ENCODE results near the gene BNIPL. TPM values are rescaled to one million over a fixed set of nuclear protein-coding genes. Genes with fewer than 3 reads are reported as not detected.

The BNIPL gene
- total and polyA plus RNA-seq, 8 donors: 0.25 to 35.1 (median 1.3) TPM; not detected in 5

- Histone ChIP-seq H3K4me1 (peaks cover 13 to 48% (median 29%) of the 10 kb centered on the region in 4 donors), H3K4me3 (no peak overlapping the region), H3K36me3 (peaks cover 33 to 72% (median 61%) of the 10 kb centered on the region in 4 donors), H3K27ac (no peak overlapping the region), H3K9me3 (no peaks in the 10 kb centered on the region), H3K27me3 (no peaks in the 10 kb centered on the region)
- TF ChIP-seq CTCF (IDR thresholded peaks at IDR 0.05): no peak
- no peak for TF ChIP-seq POLR2AphosphoS5 (IDR thresholded peaks at IDR 0.05)
- no peak for TF ChIP-seq EP300 (IDR thresholded peaks at IDR 0.05)
- TF ChIP-seq POLR2A (IDR thresholded peaks at IDR 0.05): no peak
- 70 to 80% (median 78%) methylated on average over 14 to 17 of the region's 17 CpGs for WGBS, 5 donors
- intact Hi-C loops (cut with DNase I; ENCODE audit: low total_unique reads): no loop called here
- DNase-seq: no peak
These were observed 37.2 kb upstream of the BNIPL start for GRCh38 chr1:150999051-150999674.

GRCh38 chr1:150999926-151000325 is 36.5 kb upstream of the BNIPL start:
- no peaks in the 10 kb centered on the region for H3K27me3 ChIP-seq
- no peak for DNase-seq
- H3K4me1 ChIP-seq: peaks cover 16 to 56% (median 36%) of the 10 kb centered on the region in 4 donors
- H3K27ac ChIP-seq: no peak overlapping the region
- WGBS, 5 donors: 87 to 98% (median 94%) methylated on average over 2 of the region's 2 CpGs
- intact Hi-C loops (cut with DNase I; ENCODE audit: low total_unique reads): no loop called here
- peaks cover 33 to 70% (median 61%) of the 10 kb centered on the region in 4 donors for H3K36me3 ChIP-seq
- TF ChIP-seq EP300 (IDR thresholded peaks at IDR 0.05): no peak
- no peak for TF ChIP-seq CTCF (IDR thresholded peaks at IDR 0.05)
- no peak for TF ChIP-seq POLR2A (IDR thresholded peaks at IDR 0.05)
- no peak for TF ChIP-seq POLR2AphosphoS5 (IDR thresholded peaks at IDR 0.05)
- no peaks in the 10 kb centered on the region for H3K9me3 ChIP-seq
- no peak overlapping the region for H3K4me3 ChIP-seq

- 89 to 96% (median 92%) methylated on average over 3 of the region's 3 CpGs for WGBS, 5 donors
- H3K4me1 ChIP-seq: peaks cover 16 to 58% (median 40%) of the 10 kb centered on the region in 4 donors
- no peaks in the 10 kb centered on the region for H3K9me3 ChIP-seq
- no peaks in the 10 kb centered on the region for H3K27me3 ChIP-seq
- no peak for DNase-seq
- H3K36me3 ChIP-seq: peaks cover 33 to 66% (median 61%) of the 10 kb centered on the region in 4 donors
- TF ChIP-seq POLR2A (IDR thresholded peaks at IDR 0.05) (no peak), EP300 (IDR thresholded peaks at IDR 0.05) (no peak), POLR2AphosphoS5 (IDR thresholded peaks at IDR 0.05) (no peak), CTCF (IDR thresholded peaks at IDR 0.05) (no peak)
- H3K4me3 ChIP-seq: no peak overlapping the region
- H3K27ac ChIP-seq: no peak overlapping the region
- intact Hi-C loops (cut with DNase I; ENCODE audit: low total_unique reads): no loop called here
These were observed 36.0 kb upstream of the BNIPL start for GRCh38 chr1:151000408-151000807.

GRCh38 chr1:151001602-151002001 is 34.8 kb upstream of the BNIPL start:
- Histone ChIP-seq H3K36me3 (peaks cover 33 to 60% (median 58%) of the 10 kb centered on the region in 4 donors), H3K27me3 (no peaks in the 10 kb centered on the region), H3K4me1 (peaks cover 16 to 56% (median 42%) of the 10 kb centered on the region in 4 donors), H3K4me3 (no peak overlapping the region), H3K27ac (peak overlapping the region in 2 of 5 donors; percentile 89 to 92), H3K9me3 (no peaks in the 10 kb centered on the region)
- TF ChIP-seq CTCF (IDR thresholded peaks at IDR 0.05): no peak
- no peak for TF ChIP-seq POLR2AphosphoS5 (IDR thresholded peaks at IDR 0.05)
- TF ChIP-seq EP300 (IDR thresholded peaks at IDR 0.05): no peak
- TF ChIP-seq POLR2A (IDR thresholded peaks at IDR 0.05): no peak
- WGBS, 5 donors: 73 to 88% (median 80%) methylated on average over 4 of the region's 4 CpGs
- no peak for DNase-seq
- intact Hi-C loops (cut with DNase I; ENCODE audit: low total_unique reads): no loop called here

All from stomach (tissue), 9 donors.